Smooth muscle cell (in vitro differentiated cells): ENCODE results near the gene MC1R. TPM values are rescaled to one million over a fixed set of nuclear protein-coding genes. Genes with fewer than 3 reads are reported as not detected.

ENCODE experiments used
- DNase-seq: peaks from one replicate; lab custom pipeline; 2025; ENCODE audit not compliant: unreplicated experiment; lab: John Stamatoyannopoulos, UW
- H2AFZ ChIP-seq: fragments of 200-600 bp; sonication (generic); 2 replicates; pipeline ENCODE4 v1.6.0; 2016; ENCODE audit warnings: antibody characterized with exemption, low read depth, mild to moderate bottlenecking
- H3F3A ChIP-seq: fragments of 200-600 bp; sonication (generic); 2 replicates; pipeline ENCODE4 v1.6.0; 2017; ENCODE audit warnings: antibody characterized with exemption, low read depth
- H3K27ac ChIP-seq: fragments of 200-600 bp; sonication (generic); 2 replicates; pipeline ENCODE4 v1.5.1; 2016; ENCODE audit warnings: low read depth, mild to moderate bottlenecking
- H3K27me3 ChIP-seq: fragments of 200-600 bp; sonication (generic); 2 replicates; pipeline ENCODE4 v1.6.1; 2016; ENCODE audit warnings: low read depth, mild to moderate bottlenecking
- H3K36me3 ChIP-seq: fragments of 200-600 bp; sonication (generic); 2 replicates; pipeline ENCODE4 v1.5.1; 2016; ENCODE audit warnings: low read depth
- H3K4me1 ChIP-seq: fragments of 200-600 bp; sonication (generic); 2 replicates; pipeline ENCODE4 v1.5.1; 2016; ENCODE audit warnings: low read depth
- H3K4me2 ChIP-seq: fragments of 200-600 bp; sonication (generic); 2 replicates; pipeline ENCODE4 v1.6.0; 2016; ENCODE audit warnings: mild to moderate bottlenecking
- H3K4me3 ChIP-seq: fragments of 200-600 bp; sonication (generic); 2 replicates; pipeline ENCODE4 v1.5.1; 2016; ENCODE audit warnings: mild to moderate bottlenecking
- H3K79me2 ChIP-seq: fragments of 200-600 bp; sonication (generic); 2 replicates; pipeline ENCODE4 v1.6.0; 2016; ENCODE audit warnings: low read depth, mild to moderate bottlenecking
- H3K9ac ChIP-seq: fragments of 200-600 bp; sonication (generic); 2 replicates; pipeline ENCODE4 v1.6.0; 2016; ENCODE audit warnings: low read depth
- H3K9me3 ChIP-seq: fragments of 200-600 bp; sonication (generic); replicated peaks from 2 replicates; pipeline ENCODE4 v1.5.1; 2016; ENCODE audit warnings: low read depth
- H4K20me1 ChIP-seq: fragments of 200-600 bp; sonication (generic); 2 replicates; pipeline ENCODE4 v1.6.0; 2016; ENCODE audit warnings: low read depth
- WGBS: methylation state at CpG from one replicate; pipeline ENCODE4 v1.1.7; 2016; ENCODE audit warnings: low lambda C conversion rate; 5-methylcytosine and 5-hydroxymethylcytosine counted together
- polyA plus RNA-seq: library from polyadenylated mRNA; unstranded; fragments of >200 nt; fragmentation: Nextera tagmentation; extraction: Ambion mirVana; gene quantifications from 2 replicates; pipeline ENCODE4 v1.2.1, GENCODE V29; 2016
- total RNA-seq: library from RNA; depleted of rRNA; stranded (reverse); fragments of >200 nt; gene quantifications from 2 replicates; pipeline ENCODE4 v1.2.3, GENCODE V29; 2014
- TF ChIP-seq, protein P1 (sequence below): fragments of 200-600 bp; sonication (generic); IDR thresholded peaks from 2 replicates; pipeline ENCODE4 v1.5.1; 2017; ENCODE audit warnings: borderline replicate concordance, mild to moderate bottlenecking, antibody characterized with exemption; ENCODE audit not compliant: insufficient read depth, poor library complexity, severe bottlenecking

Gene MC1R
- total and polyA plus RNA-seq, 2 experiments from 2014 or later = 14.5 to 16.8 TPM

- Histone ChIP-seq H3F3A (peaks cover 1% of the 10 kb centered on the region), H3K27me3 (no peaks in the 10 kb centered on the region), H3K79me2 (peaks cover 4% of the 10 kb centered on the region), H3K27ac (no peak overlapping the region), H3K36me3 (no peaks in the 10 kb centered on the region), H3K4me2 (no peak overlapping the region), H3K9ac (no peak overlapping the region), H4K20me1 (peaks cover 47% of the 10 kb centered on the region), H3K4me3 (no peak overlapping the region), H3K4me1 (no peaks in the 10 kb centered on the region), H2AFZ (no peak overlapping the region), H3K9me3 (no peaks in the 10 kb centered on the region)
- TF ChIP-seq, protein P1, sequence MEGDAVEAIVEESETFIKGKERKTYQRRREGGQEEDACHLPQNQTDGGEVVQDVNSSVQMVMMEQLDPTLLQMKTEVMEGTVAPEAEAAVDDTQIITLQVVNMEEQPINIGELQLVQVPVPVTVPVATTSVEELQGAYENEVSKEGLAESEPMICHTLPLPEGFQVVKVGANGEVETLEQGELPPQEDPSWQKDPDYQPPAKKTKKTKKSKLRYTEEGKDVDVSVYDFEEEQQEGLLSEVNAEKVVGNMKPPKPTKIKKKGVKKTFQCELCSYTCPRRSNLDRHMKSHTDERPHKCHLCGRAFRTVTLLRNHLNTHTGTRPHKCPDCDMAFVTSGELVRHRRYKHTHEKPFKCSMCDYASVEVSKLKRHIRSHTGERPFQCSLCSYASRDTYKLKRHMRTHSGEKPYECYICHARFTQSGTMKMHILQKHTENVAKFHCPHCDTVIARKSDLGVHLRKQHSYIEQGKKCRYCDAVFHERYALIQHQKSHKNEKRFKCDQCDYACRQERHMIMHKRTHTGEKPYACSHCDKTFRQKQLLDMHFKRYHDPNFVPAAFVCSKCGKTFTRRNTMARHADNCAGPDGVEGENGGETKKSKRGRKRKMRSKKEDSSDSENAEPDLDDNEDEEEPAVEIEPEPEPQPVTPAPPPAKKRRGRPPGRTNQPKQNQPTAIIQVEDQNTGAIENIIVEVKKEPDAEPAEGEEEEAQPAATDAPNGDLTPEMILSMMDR = no peak
- no peak for DNase-seq
- WGBS = 98% methylated on average over 20 of the region's 20 CpGs
Measured at GRCh38 chr16:89936981-89937380, 18.3 kb downstream of the MC1R start.

DNA sequence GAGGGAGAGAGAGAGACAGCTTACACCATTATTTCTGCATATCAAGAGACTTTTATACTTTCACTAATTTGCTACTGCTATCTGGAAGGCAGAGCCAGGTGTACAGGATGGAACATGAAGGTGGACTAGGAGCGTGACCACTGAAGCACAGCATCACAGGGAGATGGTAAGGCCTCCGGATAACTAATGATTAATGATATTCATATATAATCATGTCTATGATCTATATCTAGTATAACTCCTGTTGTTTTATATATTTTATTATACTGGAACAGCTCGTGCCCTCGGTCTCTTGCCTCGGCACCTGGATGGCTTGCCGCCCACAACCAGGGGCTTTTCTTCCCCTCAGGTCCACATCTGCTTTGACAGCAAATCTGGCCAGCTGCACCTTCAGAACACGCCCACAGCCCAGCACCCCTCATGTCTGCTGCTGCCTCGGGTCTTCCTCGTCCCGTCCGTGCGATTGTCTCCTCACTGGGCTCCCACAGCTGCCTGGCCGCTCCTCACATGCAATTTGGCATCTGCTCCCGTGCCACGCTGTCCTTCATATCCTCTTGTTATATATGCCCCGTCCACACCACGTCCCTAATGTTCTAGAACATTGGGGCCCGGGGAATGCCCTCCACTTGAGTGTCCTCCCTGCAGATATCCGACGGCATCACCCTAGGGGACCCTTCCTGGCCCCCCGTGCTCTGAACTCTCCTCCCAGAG, 19.7 kb downstream of the MC1R start:
- 94% methylated on average over 21 of the region's 21 CpGs for WGBS
- no peaks in the 10 kb centered on the region for H3F3A ChIP-seq
- peaks cover 34% of the 10 kb centered on the region for H4K20me1 ChIP-seq
- TF ChIP-seq, protein P1 = no peak
- DNase-seq = no peak
- H3K9ac ChIP-seq = no peak overlapping the region
- no peaks in the 10 kb centered on the region for H3K27me3 ChIP-seq
- no peak overlapping the region for H3K4me3 ChIP-seq
- no peaks in the 10 kb centered on the region for H3K4me1 ChIP-seq
- H3K36me3 ChIP-seq = no peaks in the 10 kb centered on the region
- H2AFZ ChIP-seq = no peak overlapping the region
- no peaks in the 10 kb centered on the region for H3K9me3 ChIP-seq
- H3K79me2 ChIP-seq = no peaks in the 10 kb centered on the region
- no peak overlapping the region for H3K4me2 ChIP-seq
- H3K27ac ChIP-seq = no peak overlapping the region

GRCh38 chr16:89944773-89945172, 26.1 kb downstream of the MC1R start:
- Histone ChIP-seq H2AFZ (no peak overlapping the region), H3K36me3 (no peaks in the 10 kb centered on the region), H3K4me1 (no peaks in the 10 kb centered on the region), H3K9me3 (no peaks in the 10 kb centered on the region), H3K4me3 (no peak overlapping the region), H3K27me3 (no peaks in the 10 kb centered on the region), H3F3A (no peaks in the 10 kb centered on the region), H4K20me1 (peaks cover 6% of the 10 kb centered on the region), H3K79me2 (peaks cover 8% of the 10 kb centered on the region), H3K9ac (no peak overlapping the region), H3K4me2 (no peak overlapping the region), H3K27ac (no peak overlapping the region)
- 87% methylated on average over 5 of the region's 5 CpGs for WGBS
- no peak for DNase-seq
- TF ChIP-seq, protein P1 = no peak

GRCh38 chr16:89945654-89946053, 27.0 kb downstream of the MC1R start:
- Histone ChIP-seq H3K79me2 (peaks cover 14% of the 10 kb centered on the region), H3F3A (no peaks in the 10 kb centered on the region), H3K27me3 (no peaks in the 10 kb centered on the region), H3K27ac (no peak overlapping the region), H2AFZ (no peak overlapping the region), H3K4me3 (no peak overlapping the region), H3K36me3 (no peaks in the 10 kb centered on the region), H3K4me1 (no peaks in the 10 kb centered on the region), H3K9me3 (no peaks in the 10 kb centered on the region), H4K20me1 (peaks cover 13% of the 10 kb centered on the region), H3K4me2 (no peak overlapping the region), H3K9ac (no peak overlapping the region)
- TF ChIP-seq, protein P1 = no peak
- no peak for DNase-seq
- WGBS = 65% methylated on average over 7 of the region's 7 CpGs
